ENCODE data around the gene CRYBG3. TPM values are rescaled to one million over a fixed set of nuclear protein-coding genes. Genes with fewer than 3 reads are reported as not detected.

The CRYBG3 gene
- total and polyA plus RNA-seq, 4 donors = 1.1 to 9.5 (median 2.5) TPM

DNA sequence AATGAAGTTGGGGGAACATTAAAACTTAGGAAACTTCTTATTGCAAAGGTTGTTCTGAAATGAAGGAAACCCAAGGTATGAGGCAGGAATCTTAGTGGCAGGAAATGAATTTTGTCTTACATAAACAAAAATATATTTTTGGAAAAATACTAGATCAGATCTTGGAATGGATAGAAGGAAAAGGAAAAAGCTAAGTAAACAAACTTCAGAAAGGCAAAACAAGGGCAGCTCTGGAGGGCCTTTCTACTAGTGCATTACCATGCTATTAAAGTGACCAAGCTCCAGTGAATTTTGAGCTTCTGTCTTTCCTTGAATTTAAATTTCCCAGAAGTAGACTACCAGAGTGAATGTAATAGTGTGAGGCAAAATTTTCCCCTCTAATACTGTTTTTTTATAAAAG, 43.7 kb upstream of the CRYBG3 start (continued):
- TF ChIP-seq, protein P1, sequence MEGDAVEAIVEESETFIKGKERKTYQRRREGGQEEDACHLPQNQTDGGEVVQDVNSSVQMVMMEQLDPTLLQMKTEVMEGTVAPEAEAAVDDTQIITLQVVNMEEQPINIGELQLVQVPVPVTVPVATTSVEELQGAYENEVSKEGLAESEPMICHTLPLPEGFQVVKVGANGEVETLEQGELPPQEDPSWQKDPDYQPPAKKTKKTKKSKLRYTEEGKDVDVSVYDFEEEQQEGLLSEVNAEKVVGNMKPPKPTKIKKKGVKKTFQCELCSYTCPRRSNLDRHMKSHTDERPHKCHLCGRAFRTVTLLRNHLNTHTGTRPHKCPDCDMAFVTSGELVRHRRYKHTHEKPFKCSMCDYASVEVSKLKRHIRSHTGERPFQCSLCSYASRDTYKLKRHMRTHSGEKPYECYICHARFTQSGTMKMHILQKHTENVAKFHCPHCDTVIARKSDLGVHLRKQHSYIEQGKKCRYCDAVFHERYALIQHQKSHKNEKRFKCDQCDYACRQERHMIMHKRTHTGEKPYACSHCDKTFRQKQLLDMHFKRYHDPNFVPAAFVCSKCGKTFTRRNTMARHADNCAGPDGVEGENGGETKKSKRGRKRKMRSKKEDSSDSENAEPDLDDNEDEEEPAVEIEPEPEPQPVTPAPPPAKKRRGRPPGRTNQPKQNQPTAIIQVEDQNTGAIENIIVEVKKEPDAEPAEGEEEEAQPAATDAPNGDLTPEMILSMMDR (IDR thresholded peaks at IDR 0.05; ENCODE audit: low read depth, low read length, missing input control) = no peak
- TF ChIP-seq GABPA (IDR thresholded peaks at IDR 0.05 in 1 of 2, conservative IDR thresholded peaks at IDR 0.05 in 1 of 2) (no peak), RXRA (IDR thresholded peaks at IDR 0.05) (no peak), TAF1 (conservative IDR thresholded peaks at IDR 0.05) (no peak), SP1 (IDR thresholded peaks at IDR 0.05) (no peak), RAD21 (IDR thresholded peaks at IDR 0.05) (no peak), YY1 (IDR thresholded peaks at IDR 0.05) (no peak)
- TF ChIP-seq, protein P2, sequence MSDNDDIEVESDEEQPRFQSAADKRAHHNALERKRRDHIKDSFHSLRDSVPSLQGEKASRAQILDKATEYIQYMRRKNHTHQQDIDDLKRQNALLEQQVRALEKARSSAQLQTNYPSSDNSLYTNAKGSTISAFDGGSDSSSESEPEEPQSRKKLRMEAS (IDR thresholded peaks at IDR 0.05) = no peak

DNA sequence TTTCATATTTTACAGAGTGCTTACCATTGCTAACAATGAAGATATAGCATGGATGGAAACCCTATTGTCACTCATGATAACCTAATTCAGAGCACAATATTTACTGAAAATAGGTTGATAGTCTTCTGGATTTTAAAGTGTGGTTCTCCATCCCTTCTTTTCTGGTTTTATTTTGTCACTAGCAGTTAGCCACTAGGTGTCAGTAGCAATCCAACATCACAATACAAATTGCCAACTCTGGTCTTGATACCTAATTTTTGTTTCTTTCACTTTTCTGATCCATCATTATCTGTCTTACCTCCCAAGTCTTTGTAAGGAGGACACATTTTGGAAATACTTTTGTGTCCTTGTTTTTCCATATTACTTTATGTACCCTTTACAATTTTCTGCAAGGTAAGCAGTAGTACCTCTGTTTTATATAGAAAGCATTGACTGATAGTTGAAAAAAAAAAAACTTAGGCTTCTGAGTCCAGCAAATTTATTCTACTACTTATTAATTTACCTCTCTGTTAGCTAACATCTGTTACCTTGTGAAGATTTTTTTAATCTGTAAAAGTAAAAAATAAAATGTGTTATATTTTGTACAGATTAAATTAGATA, 28.3 kb upstream of the CRYBG3 start:
- Histone ChIP-seq H3K9ac (ENCODE audit: low read depth in 1 of 2, low read length in 2 of 2) (no peak overlapping the region), H3K4me1 (ENCODE audit: control insufficient read depth in 4 of 4, insufficient read depth in 4 of 4, low read length in 3 of 4) (no peaks in the 10 kb centered on the region), H3K9me3 (ENCODE audit: control insufficient read depth in 4 of 4, low read length in 3 of 4) (no peaks in the 10 kb centered on the region), H3K27ac (ENCODE audit: low read depth in 1 of 2, low read length in 2 of 2) (no peak overlapping the region), H3K36me3 (ENCODE audit: control insufficient read depth in 4 of 4, insufficient read depth in 3 of 4, low read depth in 1 of 4, low read length in 3 of 4) (no peaks in the 10 kb centered on the region), H3K4me3 (ENCODE audit: low read depth in 1 of 3, low read length in 3 of 3) (no peak overlapping the region), H3K27me3 (ENCODE audit: control insufficient read depth in 4 of 4, insufficient read depth in 4 of 4, low read length in 3 of 4) (no peaks in the 10 kb centered on the region)
- no peak for DNase-seq (ENCODE audit: low spot score)
- TF ChIP-seq HNF4A (conservative IDR thresholded peaks at IDR 0.05) = no peak
- no peak for TF ChIP-seq FOXA1 (IDR thresholded peaks at IDR 0.05)
- TF ChIP-seq HNF4G (IDR thresholded peaks at IDR 0.05) = no peak
- no peak for TF ChIP-seq TAF1 (conservative IDR thresholded peaks at IDR 0.05)
- TF ChIP-seq, protein P3, sequence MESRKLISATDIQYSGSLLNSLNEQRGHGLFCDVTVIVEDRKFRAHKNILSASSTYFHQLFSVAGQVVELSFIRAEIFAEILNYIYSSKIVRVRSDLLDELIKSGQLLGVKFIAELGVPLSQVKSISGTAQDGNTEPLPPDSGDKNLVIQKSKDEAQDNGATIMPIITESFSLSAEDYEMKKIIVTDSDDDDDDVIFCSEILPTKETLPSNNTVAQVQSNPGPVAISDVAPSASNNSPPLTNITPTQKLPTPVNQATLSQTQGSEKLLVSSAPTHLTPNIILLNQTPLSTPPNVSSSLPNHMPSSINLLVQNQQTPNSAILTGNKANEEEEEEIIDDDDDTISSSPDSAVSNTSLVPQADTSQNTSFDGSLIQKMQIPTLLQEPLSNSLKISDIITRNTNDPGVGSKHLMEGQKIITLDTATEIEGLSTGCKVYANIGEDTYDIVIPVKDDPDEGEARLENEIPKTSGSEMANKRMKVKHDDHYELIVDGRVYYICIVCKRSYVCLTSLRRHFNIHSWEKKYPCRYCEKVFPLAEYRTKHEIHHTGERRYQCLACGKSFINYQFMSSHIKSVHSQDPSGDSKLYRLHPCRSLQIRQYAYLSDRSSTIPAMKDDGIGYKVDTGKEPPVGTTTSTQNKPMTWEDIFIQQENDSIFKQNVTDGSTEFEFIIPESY (IDR thresholded peaks at IDR 0.05) = no peak
- TF ChIP-seq, protein P4, sequence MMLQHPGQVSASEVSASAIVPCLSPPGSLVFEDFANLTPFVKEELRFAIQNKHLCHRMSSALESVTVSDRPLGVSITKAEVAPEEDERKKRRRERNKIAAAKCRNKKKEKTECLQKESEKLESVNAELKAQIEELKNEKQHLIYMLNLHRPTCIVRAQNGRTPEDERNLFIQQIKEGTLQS (IDR thresholded peaks at IDR 0.05) = no peak
- TF ChIP-seq, protein P2 (IDR thresholded peaks at IDR 0.05) = no peak
- peak; percentile 94 to 95 for TF ChIP-seq RAD21 (IDR thresholded peaks at IDR 0.05)
- TF ChIP-seq, protein P1 (IDR thresholded peaks at IDR 0.05; ENCODE audit: low read depth, low read length, missing input control) = peak; percentile 79
- no peak for TF ChIP-seq EGR1 (IDR thresholded peaks at IDR 0.05; ENCODE audit: low read depth in 2 of 2)
- TF ChIP-seq JUND (IDR thresholded peaks at IDR 0.05) = no peak
- no peak for TF ChIP-seq SP1 (IDR thresholded peaks at IDR 0.05)
- TF ChIP-seq FOXA2 (IDR thresholded peaks at IDR 0.05) = no peak
- TF ChIP-seq NR2F2 (IDR thresholded peaks at IDR 0.05) = no peak
- no peak for TF ChIP-seq RXRA (IDR thresholded peaks at IDR 0.05)
- TF ChIP-seq, protein P5, sequence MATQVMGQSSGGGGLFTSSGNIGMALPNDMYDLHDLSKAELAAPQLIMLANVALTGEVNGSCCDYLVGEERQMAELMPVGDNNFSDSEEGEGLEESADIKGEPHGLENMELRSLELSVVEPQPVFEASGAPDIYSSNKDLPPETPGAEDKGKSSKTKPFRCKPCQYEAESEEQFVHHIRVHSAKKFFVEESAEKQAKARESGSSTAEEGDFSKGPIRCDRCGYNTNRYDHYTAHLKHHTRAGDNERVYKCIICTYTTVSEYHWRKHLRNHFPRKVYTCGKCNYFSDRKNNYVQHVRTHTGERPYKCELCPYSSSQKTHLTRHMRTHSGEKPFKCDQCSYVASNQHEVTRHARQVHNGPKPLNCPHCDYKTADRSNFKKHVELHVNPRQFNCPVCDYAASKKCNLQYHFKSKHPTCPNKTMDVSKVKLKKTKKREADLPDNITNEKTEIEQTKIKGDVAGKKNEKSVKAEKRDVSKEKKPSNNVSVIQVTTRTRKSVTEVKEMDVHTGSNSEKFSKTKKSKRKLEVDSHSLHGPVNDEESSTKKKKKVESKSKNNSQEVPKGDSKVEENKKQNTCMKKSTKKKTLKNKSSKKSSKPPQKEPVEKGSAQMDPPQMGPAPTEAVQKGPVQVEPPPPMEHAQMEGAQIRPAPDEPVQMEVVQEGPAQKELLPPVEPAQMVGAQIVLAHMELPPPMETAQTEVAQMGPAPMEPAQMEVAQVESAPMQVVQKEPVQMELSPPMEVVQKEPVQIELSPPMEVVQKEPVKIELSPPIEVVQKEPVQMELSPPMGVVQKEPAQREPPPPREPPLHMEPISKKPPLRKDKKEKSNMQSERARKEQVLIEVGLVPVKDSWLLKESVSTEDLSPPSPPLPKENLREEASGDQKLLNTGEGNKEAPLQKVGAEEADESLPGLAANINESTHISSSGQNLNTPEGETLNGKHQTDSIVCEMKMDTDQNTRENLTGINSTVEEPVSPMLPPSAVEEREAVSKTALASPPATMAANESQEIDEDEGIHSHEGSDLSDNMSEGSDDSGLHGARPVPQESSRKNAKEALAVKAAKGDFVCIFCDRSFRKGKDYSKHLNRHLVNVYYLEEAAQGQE (IDR thresholded peaks at IDR 0.05) = no peak
